Stomach (tissue), 4 donors: ENCODE measurements around the gene LDLRAD3.

ENCODE experiments used
- EP300 ChIP-seq: sonication (generic); formaldehyde crosslinking; IDR thresholded peaks from one replicate; pipeline ENCODE4 v1.6.1; 2017; ENCODE audit warnings: antibody characterized with exemption
- POLR2A ChIP-seq, 4 donors: fragments of 450-650 bp; IDR thresholded peaks; one replicate each; pipeline ENCODE4 v1.6.1; 2016; ENCODE audit warnings: antibody characterized with exemption in 4 of 4, control low read depth in 2 of 4, mild to moderate bottlenecking in 1 of 4, moderate library complexity in 1 of 4
- POLR2AphosphoS5 ChIP-seq, 3 donors: sonication (generic); formaldehyde crosslinking; IDR thresholded peaks; one replicate each; pipeline ENCODE4 v1.6.1; 2016; ENCODE audit warnings: antibody characterized with exemption in 3 of 3
- TF ChIP-seq, protein P1 (sequence below), 7 experiments: fragments of 450-650 bp in 4 of 7; fragments of 200-600 bp in 3 of 7; sonication (generic) in 3 of 7; IDR thresholded peaks; one replicate each; pipeline ENCODE4 v1.5.1; 2016 to 2019; ENCODE audit warnings: antibody characterized with exemption in 7 of 7, control low read depth in 2 of 7, mild to moderate bottlenecking in 1 of 7

DNA sequence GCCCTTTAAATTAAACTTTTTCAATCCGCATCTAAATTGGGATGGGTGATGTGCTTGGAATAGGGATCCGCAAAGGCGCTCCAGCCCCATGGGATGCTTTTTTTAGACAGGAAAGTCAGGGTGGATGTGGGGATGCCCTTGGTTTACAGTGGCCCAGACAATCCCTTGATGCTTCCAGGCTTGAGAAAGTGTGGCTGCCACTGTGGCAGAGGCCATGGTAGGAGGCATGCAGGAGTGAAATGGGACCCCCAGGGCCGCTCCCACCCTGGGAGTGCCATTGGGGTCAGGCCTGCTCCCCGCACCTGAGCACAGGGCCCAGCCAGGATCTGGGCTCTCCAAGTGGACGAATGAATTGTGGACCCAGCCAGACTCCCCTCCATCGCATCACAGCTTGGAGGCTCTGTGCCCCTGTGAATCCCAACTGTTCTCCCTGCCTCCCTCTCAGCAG is 269.6 kb downstream of the LDLRAD3 start:
- TF ChIP-seq, protein P1, sequence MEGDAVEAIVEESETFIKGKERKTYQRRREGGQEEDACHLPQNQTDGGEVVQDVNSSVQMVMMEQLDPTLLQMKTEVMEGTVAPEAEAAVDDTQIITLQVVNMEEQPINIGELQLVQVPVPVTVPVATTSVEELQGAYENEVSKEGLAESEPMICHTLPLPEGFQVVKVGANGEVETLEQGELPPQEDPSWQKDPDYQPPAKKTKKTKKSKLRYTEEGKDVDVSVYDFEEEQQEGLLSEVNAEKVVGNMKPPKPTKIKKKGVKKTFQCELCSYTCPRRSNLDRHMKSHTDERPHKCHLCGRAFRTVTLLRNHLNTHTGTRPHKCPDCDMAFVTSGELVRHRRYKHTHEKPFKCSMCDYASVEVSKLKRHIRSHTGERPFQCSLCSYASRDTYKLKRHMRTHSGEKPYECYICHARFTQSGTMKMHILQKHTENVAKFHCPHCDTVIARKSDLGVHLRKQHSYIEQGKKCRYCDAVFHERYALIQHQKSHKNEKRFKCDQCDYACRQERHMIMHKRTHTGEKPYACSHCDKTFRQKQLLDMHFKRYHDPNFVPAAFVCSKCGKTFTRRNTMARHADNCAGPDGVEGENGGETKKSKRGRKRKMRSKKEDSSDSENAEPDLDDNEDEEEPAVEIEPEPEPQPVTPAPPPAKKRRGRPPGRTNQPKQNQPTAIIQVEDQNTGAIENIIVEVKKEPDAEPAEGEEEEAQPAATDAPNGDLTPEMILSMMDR (IDR thresholded peaks at IDR 0.05) = no peak
- no peak for TF ChIP-seq POLR2AphosphoS5 (IDR thresholded peaks at IDR 0.05)
- TF ChIP-seq POLR2A (IDR thresholded peaks at IDR 0.05) = no peak
- TF ChIP-seq EP300 = no peak
